GM12872 (cell line): ENCODE results near the gene FAM241A.

Experiments used
- CTCF ChIP-seq: IDR thresholded peaks from 3 replicates; pipeline ENCODE4 v1.5.1; 2011; ENCODE audit warnings: low read depth, mild to moderate bottlenecking, low read length, moderate library complexity; ENCODE audit not compliant: insufficient read depth

Gene FAM241A

GRCh38 chr4:112190684-112191083 is 45.4 kb downstream of the FAM241A start:
- TF ChIP-seq CTCF: no peak

- no peak for TF ChIP-seq CTCF
These were observed 51.2 kb downstream of the FAM241A start for GRCh38 chr4:112196461-112196860.

- TF ChIP-seq CTCF: no peak
These were observed 53.8 kb downstream of the FAM241A start for GRCh38 chr4:112199041-112199440.

- TF ChIP-seq CTCF: no peak
These were observed 56.8 kb downstream of the FAM241A start for GRCh38 chr4:112201915-112202505.

GRCh38 chr4:112203593-112203992 is 58.3 kb downstream of the FAM241A start:
- TF ChIP-seq CTCF: no peak

- TF ChIP-seq CTCF: no peak
These were observed 61.2 kb downstream of the FAM241A start for GRCh38 chr4:112206431-112206830.

- TF ChIP-seq CTCF: no peak
These were observed 65.5 kb downstream of the FAM241A start for GRCh38 chr4:112210777-112211176.
